Activated B cell treated with CpG ODN at 0.5 μM for 24 hours (primary cell): ENCODE results near the gene RETREG1. TPM values are rescaled to one million over a fixed set of nuclear protein-coding genes. Genes with fewer than 3 reads are reported as not detected.

Experiments
- ATAC-seq: fragments of 200-7000 bp; cut with Tn5 transposase; one replicate; pipeline ENCODE4 v1.10.0; 2021; ENCODE audit warnings: low read depth, mild to moderate bottlenecking, moderate library complexity
- CTCF ChIA-PET: fragments of 350-600 bp; sonication (Branson Sonifier 250); formaldehyde crosslinking; loops from one replicate; lab custom pipeline; 2021; ENCODE audit warnings: antibody characterized with exemption; lab: Charles Lee
- POLR2A ChIA-PET: fragments of 350-600 bp; sonication (Branson Sonifier 250); formaldehyde crosslinking; loops from one replicate; lab custom pipeline; 2021; ENCODE audit warnings: antibody characterized with exemption; lab: Charles Lee
- DNase-seq: peaks from one replicate; pipeline ENCODE4 v3.0.0; 2022
- H3K27ac Mint-ChIP-seq: one replicate; pipeline ENCODE4 v1.8.0; 2020; ENCODE audit warnings: mixed read lengths
- H3K27me3 Mint-ChIP-seq: one replicate; pipeline ENCODE4 v1.8.0; 2021; ENCODE audit warnings: mixed read lengths
- H3K36me3 Mint-ChIP-seq: one replicate; pipeline ENCODE4 v1.8.0; 2021; ENCODE audit warnings: low read depth, mixed read lengths
- H3K4me1 Mint-ChIP-seq: one replicate; pipeline ENCODE4 v1.8.0; 2021; ENCODE audit warnings: mixed read lengths
- H3K4me3 Mint-ChIP-seq: one replicate; pipeline ENCODE4 v1.8.0; 2020; ENCODE audit warnings: mild to moderate bottlenecking, mixed read lengths
- H3K9me3 Mint-ChIP-seq: one replicate; pipeline ENCODE4 v1.8.0; 2020; ENCODE audit warnings: mixed read lengths
- CTCF ChIP-seq: fragments of 200-600 bp; IDR thresholded peaks from one replicate; pipeline ENCODE4 v1.8.0; 2022; ENCODE audit warnings: antibody characterized with exemption, mild to moderate bottlenecking
- intact Hi-C: fragments of 100-400 bp; cut with micrococcal nuclease; formaldehyde crosslinking; loops from one replicate; pipeline ENCODE4 v1.15.1; 2024
- total RNA-seq: library from RNA; stranded (reverse); gene quantifications from 2 replicates; pipeline ENCODE4 v1.2.3, GENCODE V29; 2022

The RETREG1 gene
- total RNA-seq, 1 donor from 2014 or later, result 3.5 TPM

GRCh38 chr5:16538006-16538405 is 78.8 kb downstream of the RETREG1 start:
- Mint-ChIP-seq H3K27ac (no peak overlapping the region), H3K36me3 (no peaks in the 10 kb centered on the region), H3K4me3 (no peak overlapping the region), H3K4me1 (peaks cover 6% of the 10 kb centered on the region), H3K9me3 (no peaks in the 10 kb centered on the region), H3K27me3 (peaks cover 3% of the 10 kb centered on the region)
- ChIA-PET POLR2A (no interaction called here), CTCF (no interaction called here)
- ATAC-seq (no peak), DNase-seq (no peak)
- TF ChIP-seq CTCF, result no peak
- intact Hi-C loops, result no loop called here

- H3K9me3 Mint-ChIP-seq, result no peaks in the 10 kb centered on the region
- CTCF ChIA-PET, result no interaction called here
- POLR2A ChIA-PET, result no interaction called here
- intact Hi-C loops, result no loop called here
- DNase-seq (no peak), ATAC-seq (no peak)
- H3K4me3 Mint-ChIP-seq, result no peak overlapping the region
- H3K36me3 Mint-ChIP-seq, result no peaks in the 10 kb centered on the region
- H3K4me1 Mint-ChIP-seq, result peaks cover 3% of the 10 kb centered on the region
- no peaks in the 10 kb centered on the region for H3K27me3 Mint-ChIP-seq
- no peak overlapping the region for H3K27ac Mint-ChIP-seq
- no peak for TF ChIP-seq CTCF
Observed at GRCh38 chr5:16536818-16537217, 80.0 kb downstream of the RETREG1 start.

- DNase-seq, result no peak
- H3K27ac Mint-ChIP-seq, result no peak overlapping the region
- intact Hi-C loops, result no loop called here
- no peak for ATAC-seq
- H3K4me1 Mint-ChIP-seq, result peaks cover 2% of the 10 kb centered on the region
- ChIA-PET POLR2A (no interaction called here), CTCF (no interaction called here)
- no peak for TF ChIP-seq CTCF
- no peaks in the 10 kb centered on the region for H3K9me3 Mint-ChIP-seq
- no peaks in the 10 kb centered on the region for H3K27me3 Mint-ChIP-seq
- no peaks in the 10 kb centered on the region for H3K36me3 Mint-ChIP-seq
- no peak overlapping the region for H3K4me3 Mint-ChIP-seq
Observed at GRCh38 chr5:16536246-16536645, 80.6 kb downstream of the RETREG1 start.

GRCh38 chr5:16534280-16534679 is 82.5 kb downstream of the RETREG1 start:
- no peaks in the 10 kb centered on the region for H3K36me3 Mint-ChIP-seq
- no peak overlapping the region for H3K4me3 Mint-ChIP-seq
- no peak for ATAC-seq
- H3K27me3 Mint-ChIP-seq, result no peaks in the 10 kb centered on the region
- no peaks in the 10 kb centered on the region for H3K9me3 Mint-ChIP-seq
- no peak for TF ChIP-seq CTCF
- CTCF ChIA-PET, result interaction anchor here (0.6 kb wide), 1 partner anchor 18 kb away, joined by 3 read pairs; no protein-coding TSS in a partner anchor
- DNase-seq, result no peak
- peaks cover 2% of the 10 kb centered on the region for H3K4me1 Mint-ChIP-seq
- H3K27ac Mint-ChIP-seq, result no peak overlapping the region
- POLR2A ChIA-PET, result no interaction called here
- intact Hi-C loops, result no loop called here

- POLR2A ChIA-PET, result no interaction called here
- DNase-seq, result no peak
- H3K9me3 Mint-ChIP-seq, result no peaks in the 10 kb centered on the region
- no peaks in the 10 kb centered on the region for H3K4me1 Mint-ChIP-seq
- intact Hi-C loops, result no loop called here
- TF ChIP-seq CTCF, result no peak
- no peak overlapping the region for H3K4me3 Mint-ChIP-seq
- CTCF ChIA-PET, result no interaction called here
- no peak for ATAC-seq
- no peaks in the 10 kb centered on the region for H3K27me3 Mint-ChIP-seq
- no peaks in the 10 kb centered on the region for H3K36me3 Mint-ChIP-seq
- H3K27ac Mint-ChIP-seq, result no peak overlapping the region
Observed at GRCh38 chr5:16531063-16531648, 85.6 kb downstream of the RETREG1 start.
